T-helper 1 cell treated with Interleukin-12 subunit alpha and Interleukin-12 subunit beta and Interleukin-4 antibody, amounts not matched to agents 30 μg/mL and 1 μg/mL, for 36 hours (primary cell): ENCODE results near the gene ZACN.
"Not testable (repeated sequence)": the region's sequence is repeated elsewhere in the genome, so short reads cannot be mapped to it uniquely, and the experiment has no call there.

Experiments used
- H3K27ac Mint-ChIP-seq: one replicate; pipeline ENCODE4 v1.8.0; 2021; ENCODE audit warnings: mild to moderate bottlenecking, mixed read lengths
- H3K27me3 Mint-ChIP-seq: one replicate; pipeline ENCODE4 v1.8.0; 2021; ENCODE audit warnings: low read depth, mixed read lengths
- H3K36me3 Mint-ChIP-seq: one replicate; pipeline ENCODE4 v1.8.0; 2021; ENCODE audit warnings: low read depth, mixed read lengths
- H3K4me1 Mint-ChIP-seq: one replicate; pipeline ENCODE4 v1.8.0; 2021; ENCODE audit warnings: low read depth, mixed read lengths
- H3K4me3 Mint-ChIP-seq: one replicate; pipeline ENCODE4 v1.8.0; 2021; ENCODE audit warnings: mild to moderate bottlenecking, moderate library complexity, mixed read lengths
- H3K9me3 Mint-ChIP-seq: one replicate; pipeline ENCODE4 v1.8.0; 2021; ENCODE audit warnings: mixed read lengths

Gene ZACN

DNA sequence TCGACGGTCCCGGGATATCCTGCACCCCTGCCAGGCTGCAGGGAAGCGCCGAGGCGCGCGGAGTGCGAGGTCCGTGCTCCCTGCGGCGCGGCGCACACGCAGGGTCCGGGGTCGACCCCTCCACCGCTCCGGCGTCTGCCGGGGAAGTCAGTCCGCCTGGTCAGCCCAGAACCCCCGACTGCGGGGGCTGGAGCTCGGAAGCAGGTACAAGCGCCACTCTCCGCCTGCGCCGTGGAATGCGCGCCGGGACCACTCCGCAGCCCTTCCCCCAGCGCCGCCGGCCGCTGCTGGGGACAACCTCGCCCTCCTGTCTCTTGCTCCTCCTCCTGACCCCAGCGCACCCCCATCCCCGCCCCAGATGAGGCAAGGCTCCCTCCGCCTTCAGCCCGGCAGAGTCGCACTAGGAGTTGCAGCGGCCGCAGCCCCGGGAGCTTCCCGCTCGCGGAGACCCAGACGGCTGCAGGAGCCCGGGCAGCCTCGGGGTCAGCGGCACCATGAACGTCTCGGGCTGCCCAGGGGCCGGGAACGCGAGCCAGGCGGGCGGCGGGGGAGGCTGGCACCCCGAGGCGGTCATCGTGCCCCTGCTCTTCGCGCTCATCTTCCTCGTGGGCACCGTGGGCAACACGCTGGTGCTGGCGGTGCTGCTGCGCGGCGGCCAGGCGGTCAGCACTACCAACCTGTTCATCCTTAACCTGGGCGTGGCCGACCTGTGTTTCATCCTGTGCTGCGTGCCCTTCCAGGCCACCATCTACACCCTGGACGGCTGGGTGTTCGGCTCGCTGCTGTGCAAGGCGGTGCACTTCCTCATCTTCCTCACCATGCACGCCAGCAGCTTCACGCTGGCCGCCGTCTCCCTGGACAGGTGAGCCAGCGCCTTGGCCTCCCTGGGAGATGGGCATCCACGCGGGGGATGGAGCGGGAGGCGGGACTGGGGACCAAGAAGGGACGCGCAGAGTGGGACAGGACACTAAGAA lies 4.3 kb upstream of the ZACN start, which contains the start of gene GALR2:
Gene GALR2 (plus strand): TSS at position 392 of the 974 bp plus-strand sequence. CDS start 103 bp downstream, at position 495.
- peaks cover 30% of the 10 kb centered on the region for H3K4me1 Mint-ChIP-seq

DNA sequence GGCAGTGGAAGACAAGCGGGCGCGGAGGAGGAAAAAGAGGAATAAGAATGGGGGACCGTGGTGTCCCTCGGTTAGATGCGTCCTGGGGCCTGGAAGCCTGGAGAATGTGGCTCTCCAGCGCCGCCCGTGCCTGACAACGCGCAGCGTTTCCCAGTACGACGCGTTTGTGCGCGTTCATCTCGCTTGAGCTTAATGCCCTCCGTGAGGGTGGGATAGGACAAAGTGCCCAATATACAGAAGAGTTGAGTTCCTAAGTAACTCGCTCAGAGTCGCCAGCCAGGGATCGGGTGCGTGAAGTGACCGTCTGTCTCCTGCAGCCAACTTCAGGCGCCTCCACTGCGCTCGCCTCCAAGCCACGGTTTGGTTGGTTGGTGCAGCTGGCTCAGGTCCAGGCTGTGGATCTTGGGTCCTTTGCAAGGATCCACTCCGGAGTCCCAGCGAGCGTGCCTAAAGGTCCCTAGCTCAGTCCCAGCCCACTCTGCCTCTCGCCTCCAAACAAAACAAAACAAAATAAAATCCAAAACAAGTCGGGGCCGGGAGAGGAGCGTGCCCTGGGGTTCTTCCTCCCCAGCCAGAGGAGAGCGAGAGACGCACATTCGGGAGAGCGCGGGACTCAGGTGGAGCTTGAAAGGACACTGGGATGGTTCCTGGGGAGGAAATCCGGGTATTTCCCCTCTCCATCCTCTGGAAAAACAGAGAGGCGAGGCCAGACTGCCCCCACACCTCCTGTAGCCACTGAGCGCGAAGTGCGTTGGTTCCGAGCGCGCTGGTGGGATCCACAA lies 3.4 kb upstream of the ZACN start:
- Mint-ChIP-seq H3K4me3 (peak overlapping the region; percentile 45), H3K27me3 (peaks cover 65% of the 10 kb centered on the region), H3K27ac (no peak overlapping the region), H3K9me3 (no peaks in the 10 kb centered on the region), H3K4me1 (peaks cover 24% of the 10 kb centered on the region), H3K36me3 (peaks cover 7% of the 10 kb centered on the region)

More for the DNA sequence above, 4.3 kb upstream of the ZACN start, which contains the start of gene GALR2:
- H3K36me3 Mint-ChIP-seq = peaks cover 7% of the 10 kb centered on the region
- peaks cover 61% of the 10 kb centered on the region for H3K27me3 Mint-ChIP-seq
- peak within 1 kb of the TSS; percentile 45 for H3K4me3 Mint-ChIP-seq
- H3K9me3 Mint-ChIP-seq = no peaks in the 10 kb centered on the region
- peak within 1 kb of the TSS; percentile 4 for H3K27ac Mint-ChIP-seq

DNA sequence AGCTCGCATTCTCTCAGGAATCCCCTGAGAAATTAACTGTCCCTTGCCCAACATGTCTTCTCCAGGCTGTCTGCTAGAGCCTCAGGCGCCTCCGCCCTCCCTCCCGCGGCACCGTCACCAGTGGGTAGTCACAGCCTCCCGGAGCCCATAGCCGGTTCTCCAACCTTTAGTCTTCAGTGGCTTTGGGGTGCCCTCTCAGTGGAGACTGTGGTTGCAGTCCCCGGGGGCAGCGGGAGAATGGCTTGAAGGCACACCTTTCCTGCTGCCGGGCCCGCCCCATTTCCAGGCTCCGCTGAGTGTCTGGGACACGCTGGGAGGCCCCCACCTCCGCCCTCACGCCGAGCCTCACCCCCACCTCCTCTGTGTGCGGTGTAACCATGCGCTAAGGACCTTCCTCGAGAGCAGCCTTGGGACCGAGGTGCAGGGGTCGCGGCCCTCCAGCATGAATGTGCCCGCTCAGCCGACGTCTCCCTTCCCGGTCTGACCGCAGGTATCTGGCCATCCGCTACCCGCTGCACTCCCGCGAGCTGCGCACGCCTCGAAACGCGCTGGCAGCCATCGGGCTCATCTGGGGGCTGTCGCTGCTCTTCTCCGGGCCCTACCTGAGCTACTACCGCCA lies 2.7 kb upstream of the ZACN start:
- peaks cover 7% of the 10 kb centered on the region for H3K36me3 Mint-ChIP-seq
- peaks cover 65% of the 10 kb centered on the region for H3K27me3 Mint-ChIP-seq
- peak overlapping the region; percentile 84 for H3K4me3 Mint-ChIP-seq
- H3K27ac Mint-ChIP-seq = no peak overlapping the region
- H3K4me1 Mint-ChIP-seq = peaks cover 19% of the 10 kb centered on the region
- H3K9me3 Mint-ChIP-seq = no peaks in the 10 kb centered on the region

DNA sequence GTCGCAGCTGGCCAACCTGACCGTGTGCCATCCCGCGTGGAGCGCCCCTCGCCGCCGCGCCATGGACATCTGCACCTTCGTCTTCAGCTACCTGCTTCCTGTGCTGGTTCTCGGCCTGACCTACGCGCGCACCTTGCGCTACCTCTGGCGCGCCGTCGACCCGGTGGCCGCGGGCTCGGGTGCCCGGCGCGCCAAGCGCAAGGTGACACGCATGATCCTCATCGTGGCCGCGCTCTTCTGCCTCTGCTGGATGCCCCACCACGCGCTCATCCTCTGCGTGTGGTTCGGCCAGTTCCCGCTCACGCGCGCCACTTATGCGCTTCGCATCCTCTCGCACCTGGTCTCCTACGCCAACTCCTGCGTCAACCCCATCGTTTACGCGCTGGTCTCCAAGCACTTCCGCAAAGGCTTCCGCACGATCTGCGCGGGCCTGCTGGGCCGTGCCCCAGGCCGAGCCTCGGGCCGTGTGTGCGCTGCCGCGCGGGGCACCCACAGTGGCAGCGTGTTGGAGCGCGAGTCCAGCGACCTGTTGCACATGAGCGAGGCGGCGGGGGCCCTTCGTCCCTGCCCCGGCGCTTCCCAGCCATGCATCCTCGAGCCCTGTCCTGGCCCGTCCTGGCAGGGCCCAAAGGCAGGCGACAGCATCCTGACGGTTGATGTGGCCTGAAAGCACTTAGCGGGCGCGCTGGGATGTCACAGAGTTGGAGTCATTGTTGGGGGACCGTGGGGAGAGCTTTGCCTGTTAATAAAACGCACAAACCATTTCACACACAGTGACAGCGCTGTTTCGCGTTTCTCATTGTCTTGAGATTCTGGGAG lies 2.0 kb upstream of the ZACN start:
- H3K27me3 Mint-ChIP-seq = peaks cover 69% of the 10 kb centered on the region

DNA sequence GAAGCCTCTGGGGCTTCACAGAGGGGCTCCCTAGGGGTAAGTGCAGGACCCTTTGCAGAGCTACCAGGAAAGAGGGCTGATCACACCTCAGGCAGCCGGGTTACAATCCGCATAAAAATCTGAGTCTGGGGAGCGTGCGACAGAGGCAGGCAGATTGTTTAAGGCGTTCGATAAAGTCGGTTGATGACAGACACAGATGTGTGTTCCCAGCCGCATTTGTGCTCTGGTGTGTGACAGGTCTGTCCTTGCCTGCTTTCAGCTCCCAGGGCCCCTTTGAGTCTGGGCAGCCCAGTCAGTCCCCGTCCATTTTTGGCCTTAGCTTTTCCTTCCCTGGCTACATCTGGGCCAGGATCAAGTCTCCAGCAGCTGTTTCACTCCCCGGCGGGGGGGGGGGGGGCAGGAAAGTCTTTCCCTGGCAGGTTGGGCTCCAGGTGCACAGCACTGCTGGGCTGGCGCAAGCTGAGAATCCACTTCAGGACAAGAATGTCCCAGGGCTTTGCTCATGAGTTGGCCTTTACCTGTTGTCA lies 1.3 kb upstream of the ZACN start:
- Mint-ChIP-seq H3K27me3 (peaks cover 69% of the 10 kb centered on the region), H3K27ac (no peak overlapping the region), H3K36me3 (peaks cover 5% of the 10 kb centered on the region), H3K4me1 (peaks cover 13% of the 10 kb centered on the region), H3K9me3 (no peaks in the 10 kb centered on the region), H3K4me3 (no peak overlapping the region)

More for the DNA sequence above, 2.0 kb upstream of the ZACN start:
- H3K27ac Mint-ChIP-seq = peak overlapping the region; percentile 72
- peak overlapping the region; percentile 84 for H3K4me3 Mint-ChIP-seq
- peaks cover 13% of the 10 kb centered on the region for H3K4me1 Mint-ChIP-seq
- peaks cover 5% of the 10 kb centered on the region for H3K36me3 Mint-ChIP-seq
- H3K9me3 Mint-ChIP-seq = no peaks in the 10 kb centered on the region

DNA sequence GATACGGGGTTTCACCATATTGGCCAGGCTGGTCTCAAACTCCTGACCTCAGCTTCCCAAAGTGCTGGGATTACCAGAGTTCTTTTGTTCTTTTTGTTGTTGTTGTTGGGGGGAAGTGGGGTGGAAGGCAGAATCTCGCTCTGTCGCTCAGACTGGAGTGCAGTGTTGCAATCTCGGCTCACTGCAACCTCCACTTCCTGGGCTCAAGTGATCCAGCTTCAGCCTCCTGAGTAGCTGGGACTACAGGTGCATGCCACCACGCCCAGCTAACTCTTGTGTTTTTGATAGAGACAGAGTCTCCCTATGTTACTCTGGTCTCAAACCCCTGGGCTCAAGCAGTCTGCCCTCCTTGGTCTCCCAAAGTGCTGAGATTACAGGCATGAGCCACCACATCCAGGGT lies 612 bp upstream of the ZACN start:
- H3K9me3 Mint-ChIP-seq, H3K36me3 Mint-ChIP-seq, H3K4me3 Mint-ChIP-seq: not testable (repeated sequence)
- peak overlapping the region; percentile 26 for H3K27ac Mint-ChIP-seq
- peaks cover 13% of the 10 kb centered on the region for H3K4me1 Mint-ChIP-seq
- H3K27me3 Mint-ChIP-seq = peaks cover 68% of the 10 kb centered on the region

DNA sequence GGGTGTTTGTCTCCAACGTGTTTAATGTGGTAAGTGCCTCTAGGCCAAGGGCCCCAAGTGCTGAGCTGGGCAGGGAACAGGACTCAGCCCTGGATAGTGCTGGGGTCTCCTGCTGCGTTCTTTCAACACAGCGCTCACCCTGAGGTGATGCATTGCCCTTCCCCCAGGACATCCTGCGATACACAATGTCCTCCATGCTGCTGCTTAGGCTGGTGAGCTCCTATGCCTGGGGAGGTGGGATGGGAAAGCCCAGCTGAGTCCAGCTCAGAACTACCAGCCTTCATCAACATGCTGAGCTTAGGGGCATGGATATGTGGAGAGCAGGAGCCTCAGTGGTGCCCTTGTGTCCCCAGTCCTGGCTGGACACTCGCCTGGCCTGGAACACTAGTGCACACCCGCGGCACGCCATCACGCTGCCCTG lies 563 bp downstream of the ZACN start:
- Mint-ChIP-seq H3K9me3 (no peaks in the 10 kb centered on the region), H3K27ac (no peak overlapping the region), H3K27me3 (peaks cover 59% of the 10 kb centered on the region), H3K36me3 (peaks cover 10% of the 10 kb centered on the region), H3K4me3 (no peak overlapping the region), H3K4me1 (peaks cover 13% of the 10 kb centered on the region)

DNA sequence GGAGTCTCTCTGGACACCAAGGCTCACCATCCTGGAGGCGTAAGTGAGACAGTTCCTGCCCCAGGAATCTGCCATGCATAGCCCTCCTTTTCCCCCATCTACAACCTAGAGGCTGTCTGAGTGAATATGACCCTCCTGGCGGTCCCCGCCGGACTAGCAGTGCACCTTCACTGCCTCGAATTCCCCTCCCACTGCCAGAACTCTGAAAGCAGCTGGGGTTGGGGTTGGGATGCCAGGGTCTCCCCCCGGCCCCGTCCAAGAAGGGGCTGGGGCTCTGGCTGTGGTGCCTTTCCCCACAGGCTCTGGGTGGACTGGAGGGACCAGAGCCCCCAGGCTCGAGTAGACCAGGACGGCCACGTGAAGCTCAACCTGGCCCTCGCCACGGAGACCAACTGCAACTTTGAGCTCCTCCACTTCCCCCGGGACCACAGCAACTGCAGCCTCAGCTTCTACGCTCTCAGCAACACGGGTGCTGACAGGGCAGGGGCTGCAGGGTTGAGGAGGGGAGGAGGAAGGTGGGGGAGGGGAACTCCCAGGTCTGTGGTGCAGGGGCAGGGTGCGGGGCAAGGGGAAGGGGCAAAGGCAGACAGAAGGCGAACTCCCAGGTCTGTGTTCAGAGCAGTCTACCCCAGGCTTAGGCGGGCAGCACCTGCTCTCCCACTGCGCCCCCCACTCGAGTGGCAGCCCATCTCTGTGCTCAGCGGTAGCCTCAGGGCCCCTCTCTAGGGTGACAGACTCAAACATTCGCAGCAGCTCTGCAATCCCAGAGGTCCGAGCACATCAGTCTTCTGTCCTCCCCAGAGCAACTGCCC lies 1.2 kb downstream of the ZACN start:
- H3K27me3 Mint-ChIP-seq = peaks cover 53% of the 10 kb centered on the region

DNA sequence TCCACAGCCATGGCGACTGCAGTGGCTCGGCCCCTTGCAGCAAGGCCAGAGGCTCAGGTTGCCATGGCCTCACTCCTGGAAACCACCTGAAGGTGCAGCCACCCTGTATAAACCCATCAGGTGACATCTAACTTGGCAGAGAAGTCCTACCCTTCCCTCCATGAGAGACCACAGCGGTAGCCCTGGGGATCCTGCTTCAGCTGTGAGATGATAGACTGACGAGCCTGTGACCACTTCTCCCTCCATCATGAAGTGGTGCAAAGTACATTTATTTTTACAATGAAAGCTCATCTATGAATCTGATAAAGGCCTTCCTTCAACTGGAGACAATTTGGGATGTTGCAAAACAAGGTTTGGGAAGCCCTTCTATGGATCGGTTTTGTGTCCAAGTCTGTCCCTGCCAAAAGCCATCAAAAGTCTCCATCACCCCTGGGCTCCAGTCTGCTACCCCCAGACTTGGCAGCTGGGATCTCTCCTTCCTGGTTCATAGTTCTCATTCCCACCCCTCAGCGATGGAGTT lies 1.8 kb downstream of the ZACN start:
- no peak overlapping the region for H3K4me3 Mint-ChIP-seq
- H3K36me3 Mint-ChIP-seq = peaks cover 10% of the 10 kb centered on the region
- H3K4me1 Mint-ChIP-seq = peaks cover 4% of the 10 kb centered on the region
- H3K27ac Mint-ChIP-seq = no peak overlapping the region
- no peaks in the 10 kb centered on the region for H3K9me3 Mint-ChIP-seq
- peaks cover 46% of the 10 kb centered on the region for H3K27me3 Mint-ChIP-seq

More for the DNA sequence above, 1.2 kb downstream of the ZACN start:
- H3K9me3 Mint-ChIP-seq = no peaks in the 10 kb centered on the region
- peaks cover 9% of the 10 kb centered on the region for H3K36me3 Mint-ChIP-seq
- no peak overlapping the region for H3K27ac Mint-ChIP-seq
- peaks cover 9% of the 10 kb centered on the region for H3K4me1 Mint-ChIP-seq
- no peak overlapping the region for H3K4me3 Mint-ChIP-seq

DNA sequence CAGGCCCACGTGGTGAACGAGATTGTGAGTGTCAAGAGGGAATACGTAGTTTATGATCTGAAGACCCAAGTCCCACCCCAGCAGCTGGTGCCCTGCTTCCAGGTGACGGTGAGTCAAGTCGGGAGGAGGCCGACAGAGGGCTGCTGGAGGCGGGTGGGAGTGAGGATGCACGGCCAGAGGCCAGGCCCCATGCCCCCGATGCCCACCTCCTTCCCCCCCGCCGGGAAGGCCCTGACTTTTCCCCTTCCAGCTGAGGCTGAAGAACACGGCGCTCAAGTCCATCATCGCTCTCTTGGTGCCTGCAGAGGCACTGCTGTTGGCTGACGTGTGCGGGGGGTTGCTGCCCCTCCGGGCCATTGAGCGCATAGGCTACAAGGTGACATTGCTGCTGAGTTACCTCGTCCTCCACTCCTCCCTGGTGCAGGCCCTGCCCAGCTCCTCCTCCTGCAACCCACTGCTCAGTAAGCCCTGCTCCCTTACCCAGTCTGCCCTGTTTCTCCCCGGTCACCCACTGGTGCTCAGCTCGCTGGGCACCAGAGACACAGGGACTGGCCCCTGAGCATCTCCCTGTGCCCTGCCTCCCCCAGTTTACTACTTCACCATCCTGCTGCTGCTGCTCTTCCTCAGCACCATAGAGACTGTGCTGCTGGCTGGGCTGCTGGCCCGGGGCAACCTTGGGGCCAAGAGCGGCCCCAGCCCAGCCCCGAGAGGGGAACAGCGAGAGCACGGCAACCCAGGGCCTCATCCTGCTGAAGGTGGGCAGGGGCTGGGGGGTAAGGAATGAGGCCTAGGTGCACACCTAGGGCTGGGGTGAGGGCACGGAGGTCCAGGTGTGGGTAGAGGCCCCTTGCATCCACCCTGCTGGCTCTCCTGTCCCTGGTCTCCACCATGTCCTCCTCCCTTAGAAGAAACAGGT lies 2.6 kb downstream of the ZACN start:
- Mint-ChIP-seq H3K27me3 (peaks cover 39% of the 10 kb centered on the region), H3K36me3 (peaks cover 12% of the 10 kb centered on the region), H3K4me3 (no peak overlapping the region), H3K4me1 (peaks cover 4% of the 10 kb centered on the region), H3K9me3 (no peaks in the 10 kb centered on the region), H3K27ac (no peak overlapping the region)

DNA sequence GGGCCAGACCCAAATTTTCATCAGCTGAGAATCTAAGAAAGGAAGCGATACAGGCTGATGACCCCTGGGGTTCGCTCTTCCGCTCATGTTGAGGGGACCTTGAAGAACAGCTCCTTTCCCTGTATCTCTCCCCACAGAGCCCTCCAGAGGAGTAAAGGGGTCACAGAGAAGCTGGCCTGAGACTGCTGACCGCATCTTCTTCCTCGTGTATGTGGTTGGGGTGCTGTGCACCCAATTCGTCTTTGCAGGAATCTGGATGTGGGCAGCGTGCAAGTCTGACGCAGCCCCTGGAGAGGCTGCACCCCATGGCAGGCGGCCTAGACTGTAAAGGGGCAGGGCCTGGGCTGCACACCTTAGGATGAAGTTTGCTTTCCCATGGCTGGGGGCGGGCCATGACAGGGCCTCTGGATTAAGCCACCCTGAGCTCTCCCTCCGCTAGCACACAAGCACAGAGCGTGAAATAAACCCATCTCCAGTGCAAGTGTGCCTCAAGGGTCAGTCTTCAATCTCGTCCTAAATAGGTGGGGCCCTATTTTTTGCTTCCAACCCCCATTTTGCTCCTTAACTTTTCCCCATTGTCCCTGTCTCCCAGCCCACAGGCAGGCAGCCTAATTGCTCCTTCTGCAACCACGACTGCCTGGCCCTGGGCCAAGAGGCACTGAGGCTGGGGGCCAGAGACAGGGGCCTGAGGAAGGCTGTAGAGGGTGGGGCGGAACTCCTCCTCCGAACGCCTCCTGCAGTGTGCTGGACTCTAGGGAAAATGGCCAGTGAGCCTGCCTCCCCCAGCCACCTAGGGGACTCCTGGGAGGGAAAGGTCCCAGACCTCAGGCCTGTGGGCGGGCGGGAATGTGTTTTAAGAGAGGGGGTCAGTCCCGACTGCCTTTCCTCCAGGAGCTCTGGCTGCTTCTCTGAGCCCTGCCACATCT lies 3.6 kb downstream of the ZACN start:
- H3K36me3 Mint-ChIP-seq = peaks cover 12% of the 10 kb centered on the region
- no peaks in the 10 kb centered on the region for H3K9me3 Mint-ChIP-seq
- no peaks in the 10 kb centered on the region for H3K4me1 Mint-ChIP-seq
- H3K27me3 Mint-ChIP-seq = peaks cover 29% of the 10 kb centered on the region
- H3K27ac Mint-ChIP-seq = no peak overlapping the region
- no peak overlapping the region for H3K4me3 Mint-ChIP-seq
